Activated CD8-positive, alpha-beta T cell treated with anti-CD3 and anti-CD28 coated beads for 36 hours (primary cell): ENCODE results near the gene ERH. TPM values are rescaled to one million over a fixed set of nuclear protein-coding genes. Genes with fewer than 3 reads are reported as not detected.
"Not testable (repeated sequence)": the region's sequence is repeated elsewhere in the genome, so short reads cannot be mapped to it uniquely, and the experiment has no call there.

ENCODE experiments used
- ATAC-seq: fragments of 200-7000 bp; cut with Tn5 transposase; one replicate; pipeline ENCODE4 v1.10.0; 2021; ENCODE audit warnings: mild to moderate bottlenecking, moderate library complexity
- CTCF ChIA-PET: fragments of 350-600 bp; sonication (Branson Sonifier 250); formaldehyde crosslinking; loops from one replicate; lab custom pipeline; 2021; ENCODE audit warnings: antibody characterized with exemption; lab: Charles Lee
- POLR2A ChIA-PET: fragments of 350-600 bp; sonication (Branson Sonifier 250); formaldehyde crosslinking; loops from one replicate; lab custom pipeline; 2021; ENCODE audit warnings: antibody characterized with exemption; lab: Charles Lee
- DNase-seq: peaks from one replicate; pipeline ENCODE4 v3.0.0-alpha.2; 2020
- H3K27ac Mint-ChIP-seq: one replicate; pipeline ENCODE4 v1.8.0; 2021; ENCODE audit warnings: mild to moderate bottlenecking, mixed read lengths
- H3K27me3 Mint-ChIP-seq: one replicate; pipeline ENCODE4 v1.8.0; 2021; ENCODE audit warnings: mixed read lengths
- H3K36me3 Mint-ChIP-seq: one replicate; pipeline ENCODE4 v1.8.0; 2021; ENCODE audit warnings: low read depth, mixed read lengths
- H3K4me1 Mint-ChIP-seq: one replicate; pipeline ENCODE4 v1.8.0; 2021; ENCODE audit warnings: low read depth, mixed read lengths
- H3K4me3 Mint-ChIP-seq: one replicate; pipeline ENCODE4 v1.8.0; 2021; ENCODE audit warnings: mild to moderate bottlenecking, moderate library complexity, mixed read lengths
- H3K9me3 Mint-ChIP-seq: one replicate; pipeline ENCODE4 v1.8.0; 2021; ENCODE audit warnings: mixed read lengths
- CTCF ChIP-seq: fragments of 200-600 bp; IDR thresholded peaks from one replicate; pipeline ENCODE4 v1.8.0; 2022; ENCODE audit warnings: antibody characterized with exemption, mild to moderate bottlenecking
- intact Hi-C: fragments of 100-400 bp; cut with micrococcal nuclease; formaldehyde crosslinking; loops from one replicate; pipeline ENCODE4 v1.10.0; 2022
- total RNA-seq, 2 experiments: library from RNA; stranded (reverse); gene quantifications; one replicate each; pipeline ENCODE4 v1.2.3, GENCODE V29; 2021

The ERH gene
- total RNA-seq, 2 experiments from 2014 or later, result 301 to 313 TPM

GRCh38 chr14:69424149-69424923 is 26.2 kb upstream of the ERH start:
- H3K27me3 Mint-ChIP-seq, result no peaks in the 10 kb centered on the region
- no peak overlapping the region for H3K27ac Mint-ChIP-seq
- DNase-seq (no peak), ATAC-seq (no peak)
- TF ChIP-seq CTCF, result no peak
- intact Hi-C loops, result no loop called here
- H3K36me3 Mint-ChIP-seq, result peaks cover 43% of the 10 kb centered on the region
- ChIA-PET POLR2A (no interaction called here), CTCF (no interaction called here)
- H3K4me3 Mint-ChIP-seq, result no peak overlapping the region
- H3K9me3 Mint-ChIP-seq, result no peaks in the 10 kb centered on the region
- peaks cover 21% of the 10 kb centered on the region for H3K4me1 Mint-ChIP-seq

- CTCF ChIA-PET, result no interaction called here
- Mint-ChIP-seq H3K27ac (no peak overlapping the region), H3K9me3 (no peaks in the 10 kb centered on the region), H3K4me1 (peaks cover 29% of the 10 kb centered on the region), H3K36me3 (peaks cover 36% of the 10 kb centered on the region), H3K4me3 (no peak overlapping the region), H3K27me3 (no peaks in the 10 kb centered on the region)
- TF ChIP-seq CTCF, result no peak
- ATAC-seq (no peak), DNase-seq (no peak)
- intact Hi-C loops, result no loop called here
- POLR2A ChIA-PET, result no interaction called here
Observed at GRCh38 chr14:69423279-69423678, 25.2 kb upstream of the ERH start.

GRCh38 chr14:69416087-69416486 is 18.0 kb upstream of the ERH start:
- POLR2A ChIA-PET, H3K4me3 Mint-ChIP-seq, H3K27me3 Mint-ChIP-seq, ATAC-seq, H3K27ac Mint-ChIP-seq, CTCF ChIA-PET, DNase-seq, H3K9me3 Mint-ChIP-seq, intact Hi-C loops: not testable (repeated sequence)
- Mint-ChIP-seq H3K4me1 (peaks cover 44% of the 10 kb centered on the region), H3K36me3 (peaks cover 15% of the 10 kb centered on the region)

- H3K27ac Mint-ChIP-seq, result no peak overlapping the region
- H3K9me3 Mint-ChIP-seq, result peaks cover 9% of the 10 kb centered on the region
- ChIA-PET CTCF (interaction anchor here (0.7 kb wide), 1 partner anchor 11 kb away, joined by 3 read pairs; no protein-coding TSS in a partner anchor), POLR2A (no interaction called here)
- TF ChIP-seq CTCF, result no peak
- DNase-seq, result no peak
- H3K4me3 Mint-ChIP-seq, result no peak overlapping the region
- no peaks in the 10 kb centered on the region for H3K27me3 Mint-ChIP-seq
- H3K36me3 Mint-ChIP-seq, result peaks cover 13% of the 10 kb centered on the region
- no peak for ATAC-seq
- intact Hi-C loops, result no loop called here
- peaks cover 24% of the 10 kb centered on the region for H3K4me1 Mint-ChIP-seq
Observed at GRCh38 chr14:69413483-69413882, 15.4 kb upstream of the ERH start.

- Mint-ChIP-seq H3K4me1 (peaks cover 27% of the 10 kb centered on the region), H3K4me3 (no peak overlapping the region), H3K9me3 (peaks cover 4% of the 10 kb centered on the region), H3K36me3 (peaks cover 8% of the 10 kb centered on the region), H3K27ac (no peak overlapping the region), H3K27me3 (no peaks in the 10 kb centered on the region)
- TF ChIP-seq CTCF, result no peak
- intact Hi-C loops, result no loop called here
- ChIA-PET CTCF (no interaction called here), POLR2A (no interaction called here)
- no peak for ATAC-seq
- DNase-seq, result no peak
Observed at GRCh38 chr14:69408331-69408960, 10.3 kb upstream of the ERH start.
